ENCODE measurements around the gene TPPP.

Gene TPPP

GRCh38 chr5:624118-624950 is 68.8 kb downstream of the TPPP start:
- DNase-seq (ENCODE audit: low spot score) = no peak

- DNase-seq (ENCODE audit: low spot score) = no peak
Measured at GRCh38 chr5:623531-623930, 69.6 kb downstream of the TPPP start.

- no peak for DNase-seq (ENCODE audit: low spot score)
Measured at GRCh38 chr5:622946-623522, 70.1 kb downstream of the TPPP start.

GRCh38 chr5:622359-622758 is 70.8 kb downstream of the TPPP start:
- no peak for DNase-seq (ENCODE audit: low spot score)

- no peak for DNase-seq (ENCODE audit: low spot score)
Measured at GRCh38 chr5:621341-621761, 71.8 kb downstream of the TPPP start.

GRCh38 chr5:620586-621180 is 72.5 kb downstream of the TPPP start:
- no peak for DNase-seq (ENCODE audit: low spot score)

- no peak for DNase-seq (ENCODE audit: low spot score)
Measured at GRCh38 chr5:620152-620551, 73.0 kb downstream of the TPPP start.

GRCh38 chr5:619444-619843 is 73.7 kb downstream of the TPPP start:
- no peak for DNase-seq (ENCODE audit: low spot score)

- DNase-seq (ENCODE audit: low spot score) = no peak
Measured at GRCh38 chr5:618450-618849, 74.7 kb downstream of the TPPP start.

- no peak for DNase-seq (ENCODE audit: low spot score)
Measured at GRCh38 chr5:617896-618295, 75.3 kb downstream of the TPPP start.

GRCh38 chr5:616484-617039 is 76.6 kb downstream of the TPPP start:
- DNase-seq (ENCODE audit: low spot score) = peak; percentile 13

GRCh38 chr5:612498-613424 is 80.4 kb downstream of the TPPP start:
- DNase-seq (ENCODE audit: low spot score) = peak; percentile 23

- peak; percentile 88 for DNase-seq (ENCODE audit: low spot score)
Measured at GRCh38 chr5:611731-612486, 81.2 kb downstream of the TPPP start, which contains the start of gene CEP72. Gene CEP72, plus strand, starts transcription at chr5:612340. Its CDS starts 22 bp downstream, at chr5:612362.

GRCh38 chr5:610744-611730 is 82.1 kb downstream of the TPPP start:
- no peak for DNase-seq (ENCODE audit: low spot score)

- no peak for DNase-seq (ENCODE audit: low spot score)
Measured at GRCh38 chr5:610011-610743, 83.0 kb downstream of the TPPP start.

Data from kidney tubule cell (primary cell).